H9 (cell line): Measurements from ENCODE around the gene COX8A. TPM values are rescaled to one million over a fixed set of nuclear protein-coding genes. Genes with fewer than 3 reads are reported as not detected.
A peak's percentile ranks its signal among the peaks of the same experiment; 100 is the strongest.

Experiments used
- DNase-seq: peaks from one replicate; pipeline ENCODE4 v3.0.0-alpha.2; 2017
- H2AFZ ChIP-seq: one replicate; pipeline ENCODE4 v1.6.1; 2013; ENCODE audit warnings: mild to moderate bottlenecking, low read length, control low read depth, moderate library complexity
- H2AK5ac ChIP-seq: 2 replicates; pipeline ENCODE4 v1.6.1; 2013; ENCODE audit warnings: low read length, control low read depth, mixed read lengths; ENCODE audit not compliant: insufficient read length
- H2BK120ac ChIP-seq: one replicate; pipeline ENCODE4 v1.6.1; 2013; ENCODE audit warnings: low read depth, mild to moderate bottlenecking, low read length, control low read depth, inconsistent platforms; ENCODE audit not compliant: poor library complexity, severe bottlenecking
- H2BK12ac ChIP-seq: 2 replicates; pipeline ENCODE4 v1.6.1; 2013; ENCODE audit warnings: low read length, control low read depth, mixed read lengths, low read depth; ENCODE audit not compliant: insufficient read length
- H2BK15ac ChIP-seq: 2 replicates; pipeline ENCODE4 v1.6.1; 2013; ENCODE audit warnings: low read depth, low read length, control low read depth
- H2BK20ac ChIP-seq: one replicate; pipeline ENCODE4 v1.6.1; 2013; ENCODE audit warnings: low read depth, mild to moderate bottlenecking, low read length, control low read depth, inconsistent platforms; ENCODE audit not compliant: poor library complexity, severe bottlenecking
- H2BK5ac ChIP-seq: 2 replicates; pipeline ENCODE4 v1.6.1; 2013; ENCODE audit warnings: low read length, control low read depth, mixed read lengths; ENCODE audit not compliant: insufficient read length
- H3K14ac ChIP-seq: 2 replicates; pipeline ENCODE4 v1.6.1; 2013; ENCODE audit warnings: low read length, control low read depth; ENCODE audit not compliant: insufficient read depth
- H3K18ac ChIP-seq: 2 replicates; pipeline ENCODE4 v1.6.1; 2013; ENCODE audit warnings: low read depth, mild to moderate bottlenecking, mixed read lengths, low read length, control low read depth; ENCODE audit not compliant: insufficient read length
- H3K23ac ChIP-seq: 2 replicates; pipeline ENCODE4 v1.6.1; 2013; ENCODE audit warnings: low read length, control low read depth, mixed read lengths, low read depth; ENCODE audit not compliant: insufficient read length
- H3K23me2 ChIP-seq: 2 replicates; pipeline ENCODE4 v1.6.1; 2013; ENCODE audit warnings: low read depth, mild to moderate bottlenecking, mixed read lengths, low read length, control low read depth; ENCODE audit not compliant: insufficient read length, poor library complexity, severe bottlenecking
- H3K27ac ChIP-seq: 2 replicates; pipeline ENCODE4 v1.5.1; 2013; ENCODE audit warnings: low read length, control low read depth, mixed read lengths, low read depth; ENCODE audit not compliant: insufficient read length
- H3K27me3 ChIP-seq: 2 replicates; pipeline ENCODE4 v1.6.1; 2013; ENCODE audit warnings: low read length, control low read depth, inconsistent platforms; ENCODE audit not compliant: insufficient read depth
- H3K4ac ChIP-seq: 2 replicates; pipeline ENCODE4 v1.6.1; 2013; ENCODE audit warnings: low read depth, mild to moderate bottlenecking, control low read depth, inconsistent platforms, low read length, moderate library complexity
- H3K4me1 ChIP-seq: 2 replicates; pipeline ENCODE4 v1.6.1; 2013; ENCODE audit warnings: low read length, control low read depth, inconsistent platforms; ENCODE audit not compliant: insufficient read depth
- H3K4me2 ChIP-seq: 2 replicates; pipeline ENCODE4 v1.6.1; 2013; ENCODE audit warnings: low read length, control low read depth, mixed read lengths; ENCODE audit not compliant: insufficient read length, insufficient read depth
- H3K56ac ChIP-seq: 2 replicates; pipeline ENCODE4 v1.6.1; 2013; ENCODE audit warnings: low read depth, mild to moderate bottlenecking, mixed read lengths, low read length, control low read depth; ENCODE audit not compliant: insufficient read length
- H3K79me1 ChIP-seq: 2 replicates; pipeline ENCODE4 v1.6.1; 2013; ENCODE audit warnings: low read depth, mild to moderate bottlenecking, moderate library complexity, low read length, control low read depth, inconsistent platforms; ENCODE audit not compliant: insufficient read depth, poor library complexity, severe bottlenecking
- H3K79me2 ChIP-seq: 2 replicates; pipeline ENCODE4 v1.6.1; 2013; ENCODE audit warnings: low read length, control low read depth, inconsistent platforms; ENCODE audit not compliant: insufficient read depth
- H3K9ac ChIP-seq: 2 replicates; pipeline ENCODE4 v1.6.1; 2013; ENCODE audit warnings: low read length, control low read depth, mixed read lengths; ENCODE audit not compliant: insufficient read length; ENCODE audit errors: extremely low read depth
- H3K9me3 ChIP-seq: one replicate; pipeline ENCODE4 v1.6.1; 2013; ENCODE audit warnings: low read depth, low read length, inconsistent platforms; ENCODE audit not compliant: control insufficient read depth
- H3T11ph ChIP-seq: one replicate; pipeline ENCODE4 v1.6.1; 2013; ENCODE audit warnings: mild to moderate bottlenecking, low read length, control low read depth, inconsistent platforms
- H4K20me1 ChIP-seq: one replicate; pipeline ENCODE4 v1.6.1; 2013; ENCODE audit not compliant: control insufficient read depth, insufficient read length, insufficient read depth
- H4K5ac ChIP-seq: 2 replicates; pipeline ENCODE4 v1.6.1; 2013; ENCODE audit warnings: low read depth, mild to moderate bottlenecking, mixed read lengths, low read length, control low read depth; ENCODE audit not compliant: insufficient read length
- H4K8ac ChIP-seq: replicated peaks from 2 replicates; pipeline ENCODE4 v1.6.1; 2013; ENCODE audit warnings: low read length, control low read depth, mixed read lengths, low read depth; ENCODE audit not compliant: insufficient read length
- H4K91ac ChIP-seq: 2 replicates; pipeline ENCODE4 v1.6.1; 2013; ENCODE audit warnings: low read depth, mild to moderate bottlenecking, moderate library complexity, mixed read lengths, low read length, control low read depth; ENCODE audit not compliant: insufficient read length
- H3K27ac Mint-ChIP-seq, 3 experiments: 2 replicates in 2 of 3; 3 replicates in 1 of 3; pipeline ENCODE4 v1.8.0; 2020 to 2021; ENCODE audit warnings: mixed read lengths in 3 of 3, mild to moderate bottlenecking in 1 of 3, moderate library complexity in 1 of 3
- H3K27me3 Mint-ChIP-seq: 2 replicates; pipeline ENCODE4 v1.8.0; 2021; ENCODE audit warnings: low read depth, mild to moderate bottlenecking, moderate library complexity, mixed read lengths
- H3K36me3 Mint-ChIP-seq, 3 experiments: 2 replicates in 2 of 3; 3 replicates in 1 of 3; pipeline ENCODE4 v1.8.0; 2020 to 2021; ENCODE audit warnings: low read depth in 3 of 3, mixed read lengths in 3 of 3; ENCODE audit not compliant: insufficient read depth in 1 of 3
- H3K4me1 Mint-ChIP-seq, 2 experiments: 2 replicates each; pipeline ENCODE4 v1.8.0; 2020; ENCODE audit warnings: mixed read lengths in 2 of 2
- H3K4me3 Mint-ChIP-seq, 2 experiments: 2 replicates in 1 of 2; 3 replicates in 1 of 2; pipeline ENCODE4 v1.8.0; 2020 to 2021; ENCODE audit warnings: mild to moderate bottlenecking in 2 of 2, mixed read lengths in 2 of 2, moderate library complexity in 1 of 2
- H3K9me3 Mint-ChIP-seq, 2 experiments: 2 replicates in 1 of 2; 3 replicates in 1 of 2; pipeline ENCODE4 v1.8.0; 2020; ENCODE audit warnings: mild to moderate bottlenecking in 2 of 2, mixed read lengths in 2 of 2, moderate library complexity in 1 of 2
- WGBS: extraction: QIAGEN DNeasy Blood & Tissue Kit; methylation state at CpG from one replicate; pipeline ENCODE4 v1.1.7; 2013; ENCODE audit warnings: missing lambda C conversion rate, low lambda C conversion rate, mixed read lengths; ENCODE audit not compliant: insufficient read length; ENCODE audit errors: extremely low coverage; 5-methylcytosine and 5-hydroxymethylcytosine counted together
- total RNA-seq: library from RNA; stranded (reverse); gene quantifications from 2 replicates; pipeline ENCODE4 v1.2.1, GENCODE V29; 2021
- TF ChIP-seq, protein P1 (sequence below): fragments of 200-600 bp; sonication (generic); conservative IDR thresholded peaks from 3 replicates; pipeline ENCODE4 v1.8.0; 2021; ENCODE audit warnings: antibody characterized with exemption, mild to moderate bottlenecking

Gene COX8A
- total RNA-seq, 1 experiment from 2014 or later: 429 TPM

DNA sequence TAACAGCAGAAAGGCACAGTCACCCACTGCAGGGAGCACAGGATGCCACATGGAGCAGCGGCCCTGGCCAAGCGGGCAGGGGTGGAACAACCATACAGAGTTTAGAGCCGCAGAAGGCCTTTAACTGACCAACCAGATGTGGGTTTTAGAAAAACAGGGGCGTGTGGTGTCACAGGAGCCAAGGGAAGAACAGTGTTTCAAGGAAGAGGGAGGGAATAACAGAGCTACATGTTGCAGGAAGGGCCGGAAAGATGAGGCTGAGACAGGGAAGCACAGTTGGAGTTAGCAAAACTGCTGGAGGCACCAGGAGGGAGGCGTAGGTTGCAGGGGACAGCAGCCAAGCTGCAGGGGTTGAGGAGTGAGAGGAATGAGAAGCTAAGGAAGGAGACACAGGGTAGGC lies 43.4 kb upstream of the COX8A start:
- no peaks in the 10 kb centered on the region for H3K9me3 ChIP-seq
- H3K56ac ChIP-seq: no peak overlapping the region
- H4K5ac ChIP-seq: no peak overlapping the region
- H4K20me1 ChIP-seq: no peaks in the 10 kb centered on the region
- H3K4ac ChIP-seq: no peak overlapping the region
- Mint-ChIP-seq H3K27me3 (peaks cover 45% of the 10 kb centered on the region), H3K36me3 (no peaks in the 10 kb centered on the region), H3K4me1 (peaks cover 6 to 13% of the 10 kb centered on the region in 2 experiments; a peak in 2 of 4 replicates), H3K9me3 (no peaks in the 10 kb centered on the region), H3K27ac (peak overlapping the region in 1 of 3 experiments; percentile 3; a peak in 2 of 7 replicates), H3K4me3 (no peak overlapping the region)
- H2BK20ac ChIP-seq: no peak overlapping the region
- no peaks in the 10 kb centered on the region for H3K23me2 ChIP-seq
- no peak overlapping the region for H3K9ac ChIP-seq
- TF ChIP-seq, protein P1, sequence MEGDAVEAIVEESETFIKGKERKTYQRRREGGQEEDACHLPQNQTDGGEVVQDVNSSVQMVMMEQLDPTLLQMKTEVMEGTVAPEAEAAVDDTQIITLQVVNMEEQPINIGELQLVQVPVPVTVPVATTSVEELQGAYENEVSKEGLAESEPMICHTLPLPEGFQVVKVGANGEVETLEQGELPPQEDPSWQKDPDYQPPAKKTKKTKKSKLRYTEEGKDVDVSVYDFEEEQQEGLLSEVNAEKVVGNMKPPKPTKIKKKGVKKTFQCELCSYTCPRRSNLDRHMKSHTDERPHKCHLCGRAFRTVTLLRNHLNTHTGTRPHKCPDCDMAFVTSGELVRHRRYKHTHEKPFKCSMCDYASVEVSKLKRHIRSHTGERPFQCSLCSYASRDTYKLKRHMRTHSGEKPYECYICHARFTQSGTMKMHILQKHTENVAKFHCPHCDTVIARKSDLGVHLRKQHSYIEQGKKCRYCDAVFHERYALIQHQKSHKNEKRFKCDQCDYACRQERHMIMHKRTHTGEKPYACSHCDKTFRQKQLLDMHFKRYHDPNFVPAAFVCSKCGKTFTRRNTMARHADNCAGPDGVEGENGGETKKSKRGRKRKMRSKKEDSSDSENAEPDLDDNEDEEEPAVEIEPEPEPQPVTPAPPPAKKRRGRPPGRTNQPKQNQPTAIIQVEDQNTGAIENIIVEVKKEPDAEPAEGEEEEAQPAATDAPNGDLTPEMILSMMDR: no peak
- no peaks in the 10 kb centered on the region for H3K79me2 ChIP-seq
- no peak overlapping the region for H3K14ac ChIP-seq
- no peak overlapping the region for H3T11ph ChIP-seq
- no peak overlapping the region for H2BK120ac ChIP-seq
- H3K27ac ChIP-seq: no peak overlapping the region
- no peak overlapping the region for H2BK5ac ChIP-seq
- H2BK15ac ChIP-seq: no peak overlapping the region
- H3K79me1 ChIP-seq: no peaks in the 10 kb centered on the region
- WGBS: no CpG with 5 or more reads among the region's 6 CpGs
- no peak overlapping the region for H4K91ac ChIP-seq
- DNase-seq: no peak
- no peak overlapping the region for H3K4me2 ChIP-seq
- H3K27me3 ChIP-seq: no peaks in the 10 kb centered on the region
- H2AFZ ChIP-seq: no peak overlapping the region
- H3K18ac ChIP-seq: no peak overlapping the region
- H4K8ac ChIP-seq: no peak overlapping the region
- H3K4me1 ChIP-seq: no peaks in the 10 kb centered on the region
- H2AK5ac ChIP-seq: no peak overlapping the region
- no peak overlapping the region for H3K23ac ChIP-seq
- no peak overlapping the region for H2BK12ac ChIP-seq
